Head of caudate nucleus (tissue), 42 donors: ENCODE data around the gene NKX3-2.

Experiments
- DNase-seq, 42 donors: peaks; one replicate each; pipeline versions ENCODE4 v3.0.0 to v3.0.0-alpha.2; 2020 to 2021; ENCODE audit warnings: mixed read lengths in 7 of 42
- intact Hi-C: fragments of 100-400 bp; cut with DNase I; formaldehyde crosslinking; loops from one replicate; pipeline ENCODE4 v1.15.0; 2022

Gene NKX3-2

DNA sequence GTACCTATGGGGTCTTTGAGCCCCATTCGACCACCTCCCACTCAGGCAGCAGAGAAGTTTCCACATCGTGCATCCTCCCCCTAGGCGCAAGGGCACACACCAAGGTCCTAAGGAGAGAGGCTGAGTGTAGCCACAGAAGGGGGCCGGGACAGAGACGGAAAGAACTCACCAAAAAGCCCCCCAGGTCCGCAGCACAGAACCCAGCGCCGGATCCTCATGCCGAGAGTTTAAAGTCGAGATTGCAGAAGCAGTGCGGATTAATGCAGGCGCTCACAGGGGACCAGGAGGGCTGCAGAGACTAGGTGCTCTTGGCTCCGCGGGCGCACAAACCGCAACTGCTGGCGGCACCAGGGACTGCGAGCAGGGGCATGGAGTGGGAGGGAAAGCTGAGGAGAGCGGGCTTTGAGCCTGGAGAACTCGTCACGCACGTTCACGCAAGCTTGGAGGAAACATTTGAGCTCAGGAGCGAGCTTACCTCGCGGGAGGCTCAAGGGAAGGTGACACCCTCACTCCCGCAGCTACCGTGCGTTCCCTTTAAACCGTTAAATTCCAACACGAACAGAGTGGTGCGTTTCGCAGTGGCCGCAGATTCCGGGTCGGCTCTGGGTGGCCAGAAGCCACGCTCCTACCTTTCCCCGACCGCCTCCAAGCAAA, 8.5 kb downstream of the NKX3-2 start:
- intact Hi-C loops: no loop called here
- DNase-seq: no peak

- intact Hi-C loops: no loop called here
- no peak for DNase-seq
These were observed 9.2 kb downstream of the NKX3-2 start for GRCh38 chr4:13535118-13535517.

DNA sequence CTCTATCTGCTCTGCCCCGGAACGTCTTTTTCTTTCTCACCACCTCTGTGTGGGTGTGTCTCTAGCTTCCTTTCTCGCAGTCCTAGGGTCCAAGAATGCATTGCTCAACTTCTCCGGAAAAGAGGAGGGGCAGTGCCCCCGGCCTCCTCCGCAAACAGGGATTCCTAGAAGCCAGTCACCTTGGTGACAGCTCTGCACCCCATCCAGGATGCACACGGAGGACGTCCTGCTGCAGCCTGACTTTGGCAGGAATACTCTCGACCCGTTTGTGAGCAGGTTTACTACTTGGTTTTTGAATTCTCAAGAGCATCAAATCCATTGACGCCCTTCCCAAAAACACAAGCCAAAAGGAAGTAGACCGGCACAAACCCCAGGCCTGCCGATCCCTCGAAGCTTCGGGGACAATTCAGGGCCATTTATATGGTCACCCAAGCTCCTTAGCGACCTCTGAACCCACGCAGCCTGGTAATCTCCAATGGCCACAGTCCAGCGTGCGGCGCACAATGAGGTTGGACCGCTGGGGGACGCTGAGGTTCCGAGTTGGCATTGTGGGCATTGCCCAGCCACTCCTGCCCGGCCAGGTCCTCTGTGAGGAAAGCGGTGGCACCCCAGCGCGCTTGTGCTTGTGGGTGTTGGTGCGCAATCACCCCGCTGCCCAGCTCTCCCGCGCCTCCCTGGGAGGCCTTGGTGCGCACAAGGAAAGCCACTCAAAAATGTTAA, 9.8 kb downstream of the NKX3-2 start:
- intact Hi-C loops: no loop called here
- DNase-seq: no peak

DNA sequence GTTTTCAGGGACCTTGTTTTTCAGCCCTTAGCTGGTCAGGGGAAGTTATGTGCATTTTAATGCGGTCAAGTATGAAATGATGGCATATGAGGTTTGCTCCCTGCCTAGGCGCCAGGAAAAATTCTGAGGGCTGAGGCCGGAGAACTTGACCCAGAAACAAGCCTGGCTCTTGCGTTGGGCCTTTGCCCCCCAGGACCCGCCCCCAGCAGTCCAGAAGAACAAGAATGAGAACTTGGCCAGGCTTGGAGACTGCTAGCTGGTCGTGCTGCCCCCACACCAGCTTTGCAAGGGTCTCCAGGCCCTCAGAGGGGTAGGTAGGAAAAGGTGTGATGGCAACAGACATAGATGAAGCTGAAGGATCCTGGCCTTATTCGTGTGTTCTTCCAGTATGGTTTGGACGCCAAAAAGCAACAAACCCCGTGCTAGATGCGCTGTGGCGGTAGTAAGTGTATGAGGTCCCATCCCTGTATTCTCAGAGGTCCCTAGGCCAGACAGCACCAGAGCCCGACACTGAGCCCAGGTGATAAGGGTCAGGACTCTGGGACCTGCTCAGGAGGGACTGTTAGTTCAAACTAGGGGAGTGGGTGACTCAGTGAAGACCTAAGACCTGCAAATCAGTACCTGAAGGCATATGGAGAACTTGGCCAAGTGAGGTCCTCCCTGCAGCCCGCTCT, 10.5 kb downstream of the NKX3-2 start:
- intact Hi-C loops: no loop called here
- DNase-seq: no peak

DNA sequence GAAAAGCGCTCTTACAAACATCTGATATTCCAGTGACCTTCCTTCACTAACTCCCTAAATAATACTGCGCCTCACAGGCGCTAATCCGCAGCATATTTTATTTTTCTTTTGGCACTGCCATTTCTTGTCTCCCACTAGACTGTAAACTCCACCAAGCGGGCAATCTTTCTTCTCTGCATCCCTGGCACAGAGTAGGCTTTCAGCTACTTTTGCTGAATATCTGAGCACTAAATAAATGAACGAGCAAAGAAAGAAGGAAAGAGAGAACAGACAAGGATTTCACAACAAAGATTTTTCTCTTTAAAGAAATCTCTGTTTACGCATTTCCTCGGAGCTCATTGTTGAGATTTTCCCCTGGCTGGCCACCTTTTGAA, 12.7 kb downstream of the NKX3-2 start:
- no peak for DNase-seq
- intact Hi-C loops: no loop called here

DNA sequence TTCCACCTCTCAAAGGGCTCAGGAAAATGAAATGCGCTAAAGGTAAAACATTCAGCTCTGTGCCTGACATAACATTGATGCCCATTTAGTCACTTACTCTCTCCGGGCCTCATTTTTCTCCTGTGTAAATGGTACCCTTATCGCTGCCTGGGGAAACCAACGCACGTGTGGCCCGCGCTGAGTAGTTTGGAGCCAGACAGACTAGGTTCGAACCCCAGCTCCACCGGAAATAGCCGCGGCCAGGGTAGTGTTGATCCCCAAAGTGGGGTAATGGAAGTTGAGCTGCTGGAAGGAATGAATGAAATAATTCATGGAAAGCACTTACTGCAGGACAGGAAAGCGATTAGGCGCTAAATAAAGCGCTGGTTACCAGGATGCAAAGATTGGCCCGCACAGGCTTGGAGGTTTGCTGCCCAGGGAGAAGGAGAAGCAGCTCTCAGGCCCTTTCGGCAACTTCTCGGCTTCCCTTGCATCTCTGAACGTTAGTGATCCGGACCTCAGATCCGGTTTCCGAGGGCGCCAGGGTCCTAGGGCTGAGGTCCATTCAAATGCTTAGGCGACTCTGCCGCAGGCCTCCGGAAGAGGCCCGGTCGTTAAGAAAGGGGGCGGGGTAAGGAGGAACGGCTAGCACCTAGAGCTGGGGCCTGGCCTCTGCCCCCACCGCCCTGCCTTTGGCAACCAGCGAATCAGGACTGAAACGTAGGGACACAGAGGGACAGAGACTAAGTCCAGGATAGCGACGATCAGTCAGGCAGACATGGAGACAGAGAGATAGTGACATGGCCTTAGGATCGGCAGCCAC, 13.3 kb downstream of the NKX3-2 start:
- intact Hi-C loops: no loop called here
- no peak for DNase-seq

DNA sequence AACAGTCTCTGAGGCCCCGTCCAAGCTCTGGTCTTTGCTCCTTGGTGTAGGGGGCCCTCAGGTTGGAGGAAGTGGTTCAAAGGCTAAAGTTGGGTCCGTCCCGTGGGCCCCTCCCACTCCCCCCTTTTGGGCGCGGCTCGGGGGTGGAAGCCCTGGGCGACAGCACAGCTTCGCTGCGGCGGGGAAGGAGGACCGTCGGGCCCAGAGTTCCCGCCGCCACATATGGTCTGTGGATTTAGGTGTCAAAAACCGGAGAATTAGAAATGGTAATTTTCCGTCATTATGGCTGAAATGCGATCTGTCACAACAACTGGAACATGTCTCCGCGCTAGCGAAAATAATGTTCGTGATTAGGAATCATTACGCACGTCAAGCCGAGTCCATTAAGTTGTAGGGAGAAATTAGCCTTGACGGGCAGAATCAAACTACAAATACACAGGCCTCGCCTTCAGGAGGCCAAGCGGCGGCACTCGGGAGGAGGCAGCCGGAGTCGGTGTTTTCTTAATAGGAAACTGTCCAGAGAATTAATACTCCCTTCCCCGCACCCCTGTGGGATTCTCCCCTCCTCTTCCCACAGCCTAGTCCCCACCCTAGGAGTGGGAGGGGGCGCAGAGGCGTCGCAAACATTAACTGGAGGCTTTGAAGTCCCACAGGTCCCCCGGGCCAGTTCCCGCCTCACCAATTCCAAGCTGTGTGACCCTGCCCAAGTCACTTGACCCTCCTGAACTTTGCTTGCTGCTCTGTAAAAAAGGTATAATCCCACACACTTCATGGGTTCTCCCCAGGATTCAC, 15.0 kb downstream of the NKX3-2 start:
- DNase-seq: no peak
- intact Hi-C loops: no loop called here

DNA sequence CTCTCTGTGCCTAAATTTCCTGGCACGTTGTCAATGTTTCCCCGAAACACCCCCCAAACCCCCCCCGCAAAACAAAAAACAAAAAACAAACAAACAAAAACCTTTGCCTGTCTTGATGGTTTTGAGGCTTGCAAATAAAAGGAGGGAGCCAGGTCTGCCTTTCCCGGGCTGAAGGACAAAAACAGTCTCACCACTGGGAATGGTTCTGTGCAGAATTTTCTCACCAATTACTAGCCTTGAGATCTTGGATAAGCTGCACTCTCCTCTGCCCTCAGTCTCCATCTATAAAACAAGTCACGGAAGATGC, 15.5 kb downstream of the NKX3-2 start:
- intact Hi-C loops: no loop called here
- no peak for DNase-seq

DNA sequence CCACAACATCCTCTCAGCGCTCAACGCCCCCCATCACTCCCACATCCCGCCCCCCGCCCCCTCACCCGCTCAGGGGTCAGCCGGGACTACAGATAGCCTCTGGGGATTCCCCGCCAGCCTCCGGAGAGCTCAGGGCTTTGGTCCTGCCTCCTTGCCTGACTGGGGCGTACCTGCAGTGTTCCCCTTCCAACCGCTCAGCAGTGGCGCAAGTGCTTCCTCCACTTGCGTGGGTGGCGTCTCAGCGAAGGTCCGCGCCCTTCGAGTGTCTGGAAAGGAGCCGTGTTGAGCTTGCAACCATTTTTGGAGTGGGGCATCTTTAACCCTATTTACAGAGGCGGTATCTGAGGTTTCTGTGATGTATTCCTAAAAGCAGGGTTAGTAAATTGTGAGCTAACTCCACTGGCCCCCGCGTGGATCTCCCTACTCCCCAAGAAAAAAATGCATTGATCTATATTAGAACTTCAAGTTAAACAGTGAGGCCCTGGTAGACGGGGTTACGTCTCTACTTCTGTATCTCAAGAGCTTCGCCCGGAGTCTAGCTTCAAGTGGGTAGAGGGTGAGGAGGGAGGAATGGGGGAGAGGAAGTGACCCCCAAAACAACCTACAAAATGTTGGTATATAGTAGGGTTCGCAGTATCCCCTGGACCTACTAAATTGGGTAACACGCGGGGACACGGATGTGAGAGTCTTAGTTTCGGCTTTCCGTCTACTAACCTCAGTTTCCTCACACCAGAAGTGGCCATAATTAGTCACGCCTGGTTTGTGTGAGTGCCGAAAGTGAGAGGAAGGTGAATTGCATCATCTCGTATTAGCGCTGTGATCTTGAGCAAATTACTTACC, 16.1 kb downstream of the NKX3-2 start:
- no peak for DNase-seq
- intact Hi-C loops: no loop called here

DNA sequence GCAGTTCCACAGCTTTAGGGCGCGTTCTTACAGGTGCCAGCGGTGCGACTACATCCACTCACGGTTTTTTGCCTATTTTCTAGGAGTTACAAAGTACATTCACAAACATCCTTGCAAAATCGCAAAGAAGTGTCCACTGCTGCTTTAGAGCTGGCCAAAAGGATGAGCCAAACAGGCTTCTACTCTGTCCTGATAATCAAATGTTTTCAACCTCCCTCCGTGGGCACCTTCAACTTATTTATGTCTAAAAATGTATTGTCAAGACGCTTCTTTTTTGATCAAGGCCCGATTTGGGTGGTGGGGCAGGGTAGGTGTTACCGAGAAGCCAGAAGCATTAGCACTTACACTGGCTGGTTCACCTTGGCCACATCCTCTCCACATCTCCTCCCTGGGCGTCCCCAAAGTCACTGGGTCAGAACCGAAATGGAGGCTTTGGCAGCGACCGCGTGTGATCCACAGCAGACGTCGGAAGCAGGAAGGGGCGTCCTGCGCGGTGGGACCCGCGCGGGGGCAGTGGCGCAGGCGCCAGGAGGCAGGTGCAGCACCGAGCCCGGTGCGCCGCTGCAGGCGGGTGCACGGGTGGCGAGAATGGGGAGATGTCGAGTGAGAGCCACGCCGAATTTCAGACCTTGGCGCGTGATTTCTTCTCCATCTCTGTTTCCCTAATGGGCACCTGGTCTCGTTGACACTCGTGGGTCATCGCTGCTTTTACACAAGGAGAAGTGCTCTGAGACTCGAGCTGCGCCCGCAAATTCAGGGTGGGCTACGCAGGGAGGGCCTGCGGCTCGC, 16.9 kb downstream of the NKX3-2 start:
- intact Hi-C loops: no loop called here
- DNase-seq: no peak

- intact Hi-C loops: no loop called here
- no peak for DNase-seq
These were observed 17.6 kb downstream of the NKX3-2 start for GRCh38 chr4:13526658-13527057.

GRCh38 chr4:13525606-13526281, 18.6 kb downstream of the NKX3-2 start:
- no peak for DNase-seq
- intact Hi-C loops: no loop called here

DNA sequence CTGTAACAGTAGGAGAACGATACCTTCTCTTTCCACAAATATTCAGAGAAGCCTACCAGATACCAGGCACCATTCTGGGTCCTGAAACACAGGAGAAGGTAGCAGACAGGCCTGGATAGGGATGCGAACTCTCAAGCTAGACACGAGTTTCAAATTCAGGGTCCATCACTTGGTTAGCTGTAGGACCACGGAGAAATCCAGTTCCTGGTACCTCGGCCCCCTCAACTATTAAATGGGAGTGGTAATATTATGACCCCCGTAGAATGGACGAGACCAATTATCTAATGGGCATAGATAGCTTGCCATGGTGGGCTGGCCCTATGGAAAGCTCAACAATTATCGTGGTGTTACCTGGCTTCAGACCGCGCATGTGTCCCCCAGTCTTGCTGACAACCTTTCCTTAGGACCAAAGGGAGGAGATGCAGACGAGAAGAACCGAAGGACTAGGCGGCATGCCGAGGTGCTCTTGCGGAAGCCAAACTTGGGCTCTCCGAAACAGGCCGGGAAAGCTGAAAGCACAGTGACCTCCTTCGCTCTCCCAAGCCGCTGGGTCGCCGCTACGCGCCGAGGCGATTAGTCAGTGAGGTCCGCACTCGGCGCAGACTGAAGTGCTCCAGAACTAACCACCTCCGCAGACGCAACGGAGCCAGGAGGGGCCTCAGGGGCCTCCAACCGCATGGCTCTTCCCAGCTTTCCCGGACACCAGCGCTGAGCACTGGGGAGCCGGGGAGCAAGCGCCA, 19.6 kb downstream of the NKX3-2 start:
- no peak for DNase-seq
- intact Hi-C loops: no loop called here

- no peak for DNase-seq
- intact Hi-C loops: no loop called here
These were observed 20.5 kb downstream of the NKX3-2 start for GRCh38 chr4:13523591-13524503.

GRCh38 chr4:13523105-13523477, 21.2 kb downstream of the NKX3-2 start:
- intact Hi-C loops: no loop called here
- DNase-seq: no peak
